ENCODE data around the gene LIPF. TPM values are rescaled to one million over a fixed set of nuclear protein-coding genes. Genes with fewer than 3 reads are reported as not detected.

LIPF gene
- total and polyA plus RNA-seq, 2 of the 13 experiments (the other 11 are each of a cell fraction or from before 2014, with no cell fraction given), result not detected

DNA sequence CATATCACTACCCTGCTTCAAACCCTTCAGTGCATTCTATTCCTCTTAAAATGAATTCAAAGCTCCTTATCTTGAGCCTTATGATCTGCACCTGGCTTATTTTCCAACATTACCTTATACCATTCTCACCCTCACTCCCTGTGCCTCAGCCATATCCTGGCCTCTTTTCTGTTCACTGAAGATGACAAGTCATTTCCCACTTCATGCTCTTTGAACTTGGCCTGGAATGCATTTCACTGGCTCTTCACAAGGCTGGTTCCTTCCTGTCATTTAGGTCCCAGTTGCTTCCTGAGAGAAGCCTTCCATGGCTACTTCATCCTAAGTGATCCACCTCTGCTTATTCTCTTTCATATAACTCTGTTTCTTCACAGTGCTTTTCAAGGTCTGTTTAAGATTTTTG is 3.2 kb upstream of the LIPF start:
- Histone ChIP-seq H3K4me1 (ENCODE audit: insufficient read depth, low read length) (no peaks in the 10 kb centered on the region), H3K36me3 (replicated peaks in 1 of 2; ENCODE audit: control insufficient read depth in 1 of 2, insufficient read depth in 2 of 2, low read length in 2 of 2) (no peaks in the 10 kb centered on the region), H3K27me3 (ENCODE audit: control insufficient read depth in 1 of 2, insufficient read depth in 2 of 2, low read length in 2 of 2) (no peaks in the 10 kb centered on the region), H3K4me3 (replicated peaks in 1 of 3; ENCODE audit: insufficient read depth in 1 of 3, low read depth in 2 of 3, low read length in 3 of 3) (no peak overlapping the region), H3K4me2 (ENCODE audit: low read depth, low read length) (no peak overlapping the region), H3K9ac (ENCODE audit: insufficient read depth, low read depth, low read length) (no peak overlapping the region), H3K27ac (ENCODE audit: extremely low read length, insufficient read depth, low read length) (no peak overlapping the region), H2AFZ (ENCODE audit: low read length) (no peak overlapping the region), H3K79me2 (ENCODE audit: insufficient read depth, low read length) (no peaks in the 10 kb centered on the region), H3K9me3 (ENCODE audit: low read length) (no peaks in the 10 kb centered on the region), H4K20me1 (ENCODE audit: insufficient read depth, low read length) (no peaks in the 10 kb centered on the region)
- ATAC-seq (no peak), FAIRE-seq (no peak), DNase-seq (ENCODE audit: low spot score) (no peak)
- CTCF ChIA-PET (ENCODE audit: low intra/inter-chr PET ratio, low total read pairs), result no interaction called here
- TF ChIP-seq, protein P1, sequence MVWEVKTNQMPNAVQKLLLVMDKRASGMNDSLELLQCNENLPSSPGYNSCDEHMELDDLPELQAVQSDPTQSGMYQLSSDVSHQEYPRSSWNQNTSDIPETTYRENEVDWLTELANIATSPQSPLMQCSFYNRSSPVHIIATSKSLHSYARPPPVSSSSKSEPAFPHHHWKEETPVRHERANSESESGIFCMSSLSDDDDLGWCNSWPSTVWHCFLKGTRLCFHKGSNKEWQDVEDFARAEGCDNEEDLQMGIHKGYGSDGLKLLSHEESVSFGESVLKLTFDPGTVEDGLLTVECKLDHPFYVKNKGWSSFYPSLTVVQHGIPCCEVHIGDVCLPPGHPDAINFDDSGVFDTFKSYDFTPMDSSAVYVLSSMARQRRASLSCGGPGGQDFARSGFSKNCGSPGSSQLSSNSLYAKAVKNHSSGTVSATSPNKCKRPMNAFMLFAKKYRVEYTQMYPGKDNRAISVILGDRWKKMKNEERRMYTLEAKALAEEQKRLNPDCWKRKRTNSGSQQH (CRISPR knock-in tag; IDR thresholded peaks at IDR 0.05; ENCODE audit: low read depth), result no peak
- TF ChIP-seq ZNF879 (CRISPR knock-in tag; IDR thresholded peaks at IDR 0.05) (no peak), SMAD1 (CRISPR knock-in tag; IDR thresholded peaks at IDR 0.05; ENCODE audit: borderline replicate concordance, low read depth) (no peak), ZNF644 (CRISPR knock-in tag; IDR thresholded peaks at IDR 0.05; ENCODE audit: low read depth) (no peak), RELA (CRISPR knock-in tag; IDR thresholded peaks at IDR 0.05) (no peak), REXO4 (CRISPR knock-in tag; IDR thresholded peaks at IDR 0.05; ENCODE audit: borderline replicate concordance) (no peak), GZF1 (CRISPR knock-in tag; IDR thresholded peaks at IDR 0.05) (no peak), ARNTL (CRISPR knock-in tag; IDR thresholded peaks at IDR 0.05) (no peak), ZNF556 (CRISPR knock-in tag; IDR thresholded peaks at IDR 0.05; ENCODE audit: borderline replicate concordance) (no peak), RORA (CRISPR knock-in tag; IDR thresholded peaks at IDR 0.05) (no peak)
- TF ChIP-seq, protein P2, sequence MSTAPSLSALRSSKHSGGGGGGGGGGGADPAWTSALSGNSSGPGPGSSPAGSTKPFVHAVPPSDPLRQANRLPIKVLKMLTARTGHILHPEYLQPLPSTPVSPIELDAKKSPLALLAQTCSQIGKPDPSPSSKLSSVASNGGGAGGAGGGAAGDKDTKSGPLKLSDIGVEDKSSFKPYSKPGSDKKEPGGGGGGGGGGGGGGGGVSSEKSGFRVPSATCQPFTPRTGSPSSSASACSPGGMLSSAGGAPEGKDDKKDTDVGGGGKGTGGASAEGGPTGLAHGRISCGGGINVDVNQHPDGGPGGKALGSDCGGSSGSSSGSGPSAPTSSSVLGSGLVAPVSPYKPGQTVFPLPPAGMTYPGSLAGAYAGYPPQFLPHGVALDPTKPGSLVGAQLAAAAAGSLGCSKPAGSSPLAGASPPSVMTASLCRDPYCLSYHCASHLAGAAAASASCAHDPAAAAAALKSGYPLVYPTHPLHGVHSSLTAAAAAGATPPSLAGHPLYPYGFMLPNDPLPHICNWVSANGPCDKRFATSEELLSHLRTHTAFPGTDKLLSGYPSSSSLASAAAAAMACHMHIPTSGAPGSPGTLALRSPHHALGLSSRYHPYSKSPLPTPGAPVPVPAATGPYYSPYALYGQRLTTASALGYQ (CRISPR knock-in tag; IDR thresholded peaks at IDR 0.05), result no peak
- POLR2A ChIA-PET, result no interaction called here
- in situ Hi-C loops (cut with HindIII; ENCODE audit: extremely low pct_ligation_motif_present, low pct_unique_long_range_greater_than_20kb), result no loop called here
- no TSS peak for BruUV-seq (replicated peaks)
- intact Hi-C loops (cut with micrococcal nuclease; ENCODE audit: unreplicated experiment), result no loop called here

Measured in HepG2 (cell line).